Cardiac fibroblast (primary cell): ENCODE measurements around the gene ABL2.
"Not testable (repeated sequence)": the region's sequence is repeated elsewhere in the genome, so short reads cannot be mapped to it uniquely, and the experiment has no call there.

ENCODE experiments used
- DNase-seq, 2 donors: peaks; one replicate each; pipeline versions ENCODE4 v3.0.0 to v3.0.0-alpha.2; 2010; ENCODE audit warnings: low read depth in 2 of 2
- H3K4me3 ChIP-seq, 2 donors: replicated peaks in 1 of 2; 1 replicate in 1 of 2; 2 replicates in 1 of 2; pipeline ENCODE4 v1.5.1; 2011; ENCODE audit warnings: low read depth in 2 of 2, low read length in 2 of 2, mild to moderate bottlenecking in 2 of 2, moderate library complexity in 1 of 2
- CTCF ChIP-seq: IDR thresholded peaks from one replicate; pipeline ENCODE4 v1.5.1; 2011; ENCODE audit warnings: low read depth, mild to moderate bottlenecking, low read length, inconsistent platforms

Gene ABL2

GRCh38 chr1:179229214-179230140 lies at the start of gene ABL2:
ABL2 (minus strand) TSS chr1:179229677; CDS start chr1:179229397, 280 bp downstream.
- no peak for TF ChIP-seq CTCF
- peak within 1 kb of the TSS; percentile 75 to 81 for H3K4me3 ChIP-seq
- DNase-seq: no peak

GRCh38 chr1:179278920-179279319 lies 49.4 kb upstream of the ABL2 start:
- no peak for DNase-seq
- no peak for TF ChIP-seq CTCF
- H3K4me3 ChIP-seq: no peak overlapping the region

GRCh38 chr1:179274424-179274823 lies 44.9 kb upstream of the ABL2 start:
- not testable (repeated sequence) for H3K4me3 ChIP-seq, DNase-seq

GRCh38 chr1:179269071-179269470 lies 39.6 kb upstream of the ABL2 start:
- TF ChIP-seq CTCF: no peak
- no peak for DNase-seq

GRCh38 chr1:179264507-179264906 lies 35.0 kb upstream of the ABL2 start:
- H3K4me3 ChIP-seq: no peak overlapping the region
- TF ChIP-seq CTCF: no peak
- peak in 1 of 2 donors; percentile 11 for DNase-seq

More at GRCh38 chr1:179269071-179269470, 39.6 kb upstream of the ABL2 start:
- H3K4me3 ChIP-seq: no peak overlapping the region

GRCh38 chr1:179263121-179263520 lies 33.6 kb upstream of the ABL2 start:
- TF ChIP-seq CTCF: no peak
- H3K4me3 ChIP-seq: no peak overlapping the region
- DNase-seq: no peak

- DNase-seq: no peak
- no peak for TF ChIP-seq CTCF
- H3K4me3 ChIP-seq: no peak overlapping the region
Measured at GRCh38 chr1:179262183-179262582, 32.7 kb upstream of the ABL2 start.
